ENCODE results near the gene MST1.

MST1 gene

GRCh38 chr3:49669352-49669751 lies 19.9 kb downstream of the MST1 start:
- TF ChIP-seq, protein P1, sequence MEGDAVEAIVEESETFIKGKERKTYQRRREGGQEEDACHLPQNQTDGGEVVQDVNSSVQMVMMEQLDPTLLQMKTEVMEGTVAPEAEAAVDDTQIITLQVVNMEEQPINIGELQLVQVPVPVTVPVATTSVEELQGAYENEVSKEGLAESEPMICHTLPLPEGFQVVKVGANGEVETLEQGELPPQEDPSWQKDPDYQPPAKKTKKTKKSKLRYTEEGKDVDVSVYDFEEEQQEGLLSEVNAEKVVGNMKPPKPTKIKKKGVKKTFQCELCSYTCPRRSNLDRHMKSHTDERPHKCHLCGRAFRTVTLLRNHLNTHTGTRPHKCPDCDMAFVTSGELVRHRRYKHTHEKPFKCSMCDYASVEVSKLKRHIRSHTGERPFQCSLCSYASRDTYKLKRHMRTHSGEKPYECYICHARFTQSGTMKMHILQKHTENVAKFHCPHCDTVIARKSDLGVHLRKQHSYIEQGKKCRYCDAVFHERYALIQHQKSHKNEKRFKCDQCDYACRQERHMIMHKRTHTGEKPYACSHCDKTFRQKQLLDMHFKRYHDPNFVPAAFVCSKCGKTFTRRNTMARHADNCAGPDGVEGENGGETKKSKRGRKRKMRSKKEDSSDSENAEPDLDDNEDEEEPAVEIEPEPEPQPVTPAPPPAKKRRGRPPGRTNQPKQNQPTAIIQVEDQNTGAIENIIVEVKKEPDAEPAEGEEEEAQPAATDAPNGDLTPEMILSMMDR (IDR thresholded peaks at IDR 0.05; ENCODE audit: low read length, missing control alignments), result no peak
- DNase-seq (ENCODE audit: low read depth), result no peak
- no peak overlapping the region for H3K4me3 ChIP-seq (replicated peaks; ENCODE audit: low read depth, low read length)

GRCh38 chr3:49668861-49669260 lies 20.4 kb downstream of the MST1 start:
- H3K4me3 ChIP-seq (replicated peaks; ENCODE audit: low read depth, low read length), result no peak overlapping the region
- DNase-seq (ENCODE audit: low read depth), result no peak
- TF ChIP-seq, protein P1 (IDR thresholded peaks at IDR 0.05; ENCODE audit: low read length, missing control alignments), result no peak

DNA sequence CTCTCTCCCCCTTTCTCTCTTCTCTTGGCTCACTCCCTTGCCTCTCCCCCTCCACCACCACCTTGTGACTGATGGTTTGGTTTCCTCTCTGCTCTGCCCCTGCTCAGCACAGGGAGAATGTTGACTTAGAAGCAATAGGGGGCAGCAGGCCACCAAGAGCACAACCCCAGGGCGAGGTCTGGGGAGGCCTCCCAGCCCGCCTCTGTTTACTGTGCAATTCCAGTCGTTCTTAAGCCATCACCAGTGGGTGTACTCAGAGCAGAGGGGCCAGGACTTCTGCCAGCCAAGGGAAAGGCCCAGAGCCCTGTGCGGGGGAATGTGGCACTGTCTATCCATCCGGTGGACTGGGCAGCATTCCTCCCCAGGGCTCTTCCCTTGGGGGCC lies 20.9 kb downstream of the MST1 start:
- no peak overlapping the region for H3K4me3 ChIP-seq (replicated peaks; ENCODE audit: low read depth, low read length)
- no peak for DNase-seq (ENCODE audit: low read depth)
- TF ChIP-seq, protein P1 (IDR thresholded peaks at IDR 0.05; ENCODE audit: low read length, missing control alignments), result no peak

DNA sequence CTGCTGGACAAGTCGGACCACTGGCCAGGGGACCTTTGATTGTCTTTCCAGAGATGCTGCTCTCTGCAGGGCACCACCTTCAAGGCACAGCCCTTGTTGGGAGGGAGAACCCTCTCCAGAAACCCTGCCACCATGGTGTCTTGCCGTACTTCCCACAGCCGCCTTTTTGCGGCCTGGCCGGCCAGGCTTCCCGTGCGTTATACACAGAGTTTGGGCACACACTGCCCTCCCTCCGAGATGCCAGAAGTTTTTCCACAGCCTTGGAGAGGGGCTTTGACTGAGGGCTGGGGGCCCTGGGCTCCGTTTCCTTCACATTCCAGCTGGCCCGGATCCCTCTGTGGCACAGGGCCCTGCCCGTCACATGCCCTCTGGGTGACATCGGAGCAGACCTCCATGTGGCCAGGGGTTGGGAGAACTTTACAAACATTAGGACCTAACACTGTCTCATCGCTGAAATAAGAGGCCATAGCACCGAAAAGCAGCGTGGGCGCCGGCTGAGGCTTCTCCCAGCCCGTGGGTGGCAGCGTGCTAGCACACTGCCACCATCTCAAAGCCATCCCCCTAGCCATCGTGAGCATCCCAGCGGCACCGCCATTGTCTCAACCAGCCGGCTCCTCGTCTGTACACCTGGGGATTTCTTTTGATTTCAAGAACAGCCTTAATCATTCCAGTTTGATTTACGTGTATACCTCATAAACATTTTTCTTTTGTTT lies 21.4 kb downstream of the MST1 start:
- TF ChIP-seq, protein P1 (IDR thresholded peaks at IDR 0.05; ENCODE audit: low read length, missing control alignments), result no peak
- DNase-seq (ENCODE audit: low read depth), result no peak
- H3K4me3 ChIP-seq (replicated peaks; ENCODE audit: low read depth, low read length), result no peak overlapping the region

DNA sequence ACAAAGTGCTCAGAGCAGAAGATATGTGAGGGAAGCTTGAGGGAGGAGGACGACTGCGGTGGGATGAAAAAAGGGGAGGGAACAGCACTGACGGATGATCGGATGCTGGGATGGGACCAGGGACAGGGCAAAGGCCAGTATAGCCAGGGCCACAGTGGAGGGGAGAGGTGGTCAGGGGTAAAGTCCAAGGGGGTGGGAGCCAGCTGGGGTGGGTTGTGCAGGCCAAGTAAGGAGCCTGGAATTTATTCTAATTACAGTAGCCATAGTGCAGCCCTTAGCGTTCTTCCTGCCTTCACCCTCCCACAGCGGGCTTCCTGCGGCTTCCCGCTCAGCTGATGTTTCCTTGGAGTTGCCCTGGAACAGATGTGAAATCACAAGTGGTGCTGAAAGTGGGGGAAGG lies 22.7 kb downstream of the MST1 start:
- H3K4me3 ChIP-seq (replicated peaks; ENCODE audit: low read depth, low read length), result no peak overlapping the region
- TF ChIP-seq, protein P1 (IDR thresholded peaks at IDR 0.05; ENCODE audit: low read length, missing control alignments), result no peak
- DNase-seq (ENCODE audit: low read depth), result peak; percentile 18

DNA sequence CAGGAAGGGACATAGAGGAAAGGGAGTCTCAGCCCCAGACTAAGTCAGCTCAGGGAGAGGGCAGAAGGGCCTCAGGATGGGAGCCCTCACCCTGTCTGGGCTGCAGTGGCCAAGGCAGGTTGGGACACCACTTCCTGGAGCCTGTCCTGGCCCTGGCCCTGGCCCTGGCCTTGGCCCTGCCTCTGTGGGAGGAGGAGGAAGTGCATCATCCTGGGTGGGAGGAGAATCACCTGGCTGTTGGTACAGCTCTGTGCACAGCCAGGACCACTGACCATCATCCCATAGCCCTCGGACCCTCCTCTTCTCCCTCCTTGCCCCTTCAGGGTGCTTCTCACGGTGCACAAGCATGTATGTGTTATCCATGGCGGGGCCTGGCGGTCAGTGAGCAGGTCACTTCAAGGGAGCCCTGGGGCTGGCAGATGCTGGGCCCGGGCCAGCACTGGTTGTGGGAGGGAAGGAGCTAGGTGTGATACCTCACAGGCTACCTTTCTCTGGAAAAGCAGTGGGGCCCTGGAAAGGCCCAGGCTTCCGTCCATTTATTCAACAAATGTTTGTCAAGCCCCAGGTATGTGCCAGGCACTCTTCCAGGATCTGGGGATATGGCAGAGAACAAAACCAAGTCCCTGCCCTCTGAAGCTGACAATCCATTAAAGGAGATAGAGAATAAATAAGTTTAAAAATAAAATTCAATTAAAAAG lies 23.3 kb downstream of the MST1 start:
- no peak overlapping the region for H3K4me3 ChIP-seq (replicated peaks; ENCODE audit: low read depth, low read length)
- TF ChIP-seq, protein P1 (IDR thresholded peaks at IDR 0.05; ENCODE audit: low read length, missing control alignments), result no peak
- DNase-seq (ENCODE audit: low read depth), result no peak
